Choroid plexus epithelial cell (primary cell): ENCODE measurements around the gene MAP1LC3C.

Experiments
- DNase-seq: peaks from one replicate; pipeline ENCODE4 v3.0.0-alpha.2; 2010; ENCODE audit warnings: low read depth
- H3K4me3 ChIP-seq: 2 replicates; pipeline ENCODE4 v1.5.1; 2011; ENCODE audit warnings: low read depth, mild to moderate bottlenecking, control low read depth, low read length, moderate library complexity
- CTCF ChIP-seq: conservative IDR thresholded peaks from 2 replicates; pipeline ENCODE4 v1.5.1; 2011; ENCODE audit warnings: low read depth, mild to moderate bottlenecking, control low read depth, inconsistent platforms, low read length, moderate library complexity

MAP1LC3C gene

GRCh38 chr1:242019018-242019417 lies 20.1 kb upstream of the MAP1LC3C start:
- no peak overlapping the region for H3K4me3 ChIP-seq
- no peak for DNase-seq
- no peak for TF ChIP-seq CTCF

- peak; percentile 75 for TF ChIP-seq CTCF
- no peak overlapping the region for H3K4me3 ChIP-seq
- DNase-seq, result peak; percentile 55
Observed at GRCh38 chr1:242017580-242018233, 18.8 kb upstream of the MAP1LC3C start.

GRCh38 chr1:242016479-242016878 lies 17.6 kb upstream of the MAP1LC3C start:
- H3K4me3 ChIP-seq, result no peak overlapping the region
- TF ChIP-seq CTCF, result no peak
- DNase-seq, result no peak

GRCh38 chr1:242011894-242012660 lies 13.2 kb upstream of the MAP1LC3C start:
- no peak for DNase-seq
- H3K4me3 ChIP-seq, result no peak overlapping the region
- TF ChIP-seq CTCF, result no peak

- no peak for DNase-seq
- no peak for TF ChIP-seq CTCF
- no peak overlapping the region for H3K4me3 ChIP-seq
Observed at GRCh38 chr1:242008826-242009495, 10.1 kb upstream of the MAP1LC3C start.

GRCh38 chr1:242006976-242007375 lies 8.1 kb upstream of the MAP1LC3C start:
- no peak overlapping the region for H3K4me3 ChIP-seq
- DNase-seq, result no peak
- TF ChIP-seq CTCF, result no peak
